Activated naive CD8-positive, alpha-beta T cell treated with anti-CD3 and anti-CD28 coated beads, Interleukin-2, amount 50 U/mL, for 16 hours (primary cell): ENCODE results near the gene UGT2B11.
"Not testable (repeated sequence)": the region's sequence is repeated elsewhere in the genome, so short reads cannot be mapped to it uniquely, and the experiment has no call there.

Experiments used
- DNase-seq: peaks from one replicate; pipeline ENCODE4 v3.0.0-alpha.2; 2020; ENCODE audit warnings: low read depth, low spot score

The UGT2B11 gene

DNA sequence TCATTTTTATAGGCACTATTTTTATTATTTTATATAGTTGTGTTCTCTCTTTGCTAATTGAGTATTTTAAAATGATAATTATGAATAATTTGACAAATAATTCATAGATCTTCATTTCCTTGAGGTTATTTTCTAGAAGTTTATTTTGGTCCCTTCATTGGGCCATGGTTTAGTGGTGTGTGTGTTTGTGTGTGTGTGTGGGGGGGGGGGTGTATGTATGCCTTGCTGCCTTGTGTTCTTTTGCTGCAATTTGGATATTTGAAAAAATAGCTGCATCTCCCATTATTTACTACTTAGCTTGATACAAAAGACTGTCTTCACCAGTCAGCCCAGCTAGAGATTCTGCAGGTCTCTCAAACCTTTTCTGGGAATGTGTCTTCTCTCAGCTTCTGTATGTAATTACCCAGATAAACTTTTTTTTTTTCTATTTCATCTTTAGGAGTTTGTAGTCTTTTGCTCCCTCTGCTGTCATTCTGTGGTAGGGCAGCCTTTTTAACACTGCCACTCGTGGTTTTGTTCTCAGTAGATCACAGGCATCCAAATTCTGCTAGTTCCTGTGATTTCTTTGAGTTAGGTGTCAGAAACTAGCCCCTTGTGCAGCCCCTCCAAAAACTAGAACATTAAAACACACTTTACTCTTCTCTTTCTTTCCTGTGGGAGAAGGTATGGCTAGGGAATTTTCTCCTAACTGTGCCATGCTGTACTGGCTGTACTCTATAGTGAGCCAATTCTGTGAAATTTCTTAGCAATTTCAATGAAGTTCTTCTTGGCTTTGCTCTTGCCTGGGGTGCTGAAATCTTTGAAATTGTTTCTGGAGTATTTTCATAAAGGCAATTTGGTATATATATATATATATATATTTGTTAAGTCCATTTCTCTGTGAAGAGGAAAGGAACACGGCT is 44.1 kb downstream of the UGT2B11 start:
- not testable (repeated sequence) for DNase-seq

DNA sequence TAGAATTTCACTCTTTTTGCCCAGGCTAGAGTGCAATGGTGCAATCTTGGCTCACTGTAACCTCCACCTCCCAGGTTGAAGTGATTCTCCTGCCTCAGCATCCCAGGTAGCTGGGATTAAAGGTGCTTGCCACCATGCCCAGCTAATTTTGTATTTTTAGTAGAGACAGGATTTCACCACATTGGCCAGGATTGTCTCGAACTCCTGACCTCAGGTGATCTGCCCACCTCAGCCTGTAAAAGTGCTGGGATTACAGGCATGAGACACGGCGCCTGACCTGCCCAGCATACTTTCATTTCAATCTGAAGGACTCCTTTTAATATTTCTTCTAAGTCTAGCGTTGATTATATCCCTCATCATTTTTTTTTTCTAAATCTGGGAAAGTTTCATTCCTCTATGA is 45.4 kb downstream of the UGT2B11 start:
- not testable (repeated sequence) for DNase-seq

DNA sequence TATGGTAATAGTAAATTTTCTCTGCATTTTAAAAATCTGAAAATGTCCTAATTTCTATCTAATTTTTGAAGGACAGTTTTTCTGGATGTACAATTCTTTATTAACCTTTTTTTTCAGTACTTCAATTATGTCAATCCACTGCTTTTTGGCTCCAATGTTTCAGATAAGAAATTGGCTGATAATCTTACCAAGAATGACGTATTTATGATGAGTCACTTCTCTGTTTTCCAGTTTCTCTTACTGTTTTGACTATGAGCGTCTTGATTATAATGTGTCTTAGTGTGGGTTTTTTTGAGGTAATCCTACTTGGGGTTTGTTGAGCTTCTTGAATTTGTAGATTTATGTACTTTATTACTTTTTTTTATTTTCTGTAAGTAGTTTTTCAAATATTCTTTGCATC is 47.2 kb downstream of the UGT2B11 start:
- no peak for DNase-seq

GRCh38 chr4:69166376-69166775 is 48.2 kb downstream of the UGT2B11 start:
- not testable (repeated sequence) for DNase-seq

- DNase-seq = not testable (repeated sequence)
These were observed 48.8 kb downstream of the UGT2B11 start for GRCh38 chr4:69165707-69166106.

- DNase-seq = no peak
These were observed 57.6 kb downstream of the UGT2B11 start for GRCh38 chr4:69156913-69157312.

DNA sequence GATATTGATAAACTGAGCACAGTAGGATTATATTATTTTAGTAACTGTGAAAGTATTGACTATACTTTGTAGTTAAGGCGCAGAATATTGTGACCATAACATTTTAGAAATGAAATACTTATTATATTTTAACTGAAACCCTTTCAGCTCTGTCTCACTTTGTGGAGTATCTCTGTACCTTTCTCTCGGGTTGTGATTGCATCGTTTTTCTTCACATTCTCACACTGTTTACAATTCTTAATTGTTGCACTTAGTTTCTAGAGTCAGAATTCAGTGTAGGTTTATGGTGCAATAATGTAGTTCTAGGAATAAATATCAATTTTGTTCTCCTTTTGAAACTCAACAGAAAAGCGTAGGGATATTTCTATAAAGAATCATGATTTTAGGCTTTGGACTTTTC is 60.5 kb downstream of the UGT2B11 start:
- DNase-seq = no peak
